Stimulated activated CD8-positive, alpha-beta memory T cell treated with anti-CD3 and anti-CD28 coated beads, Interleukin-12 subunit alpha, Interleukin-12 subunit beta, amount 100 ng/mL, for 1 hour (primary cell): Measurements from ENCODE around the gene LMAN1L.

Source experiments
- DNase-seq: peaks from one replicate; pipeline ENCODE4 v3.0.0-alpha.2; 2020; ENCODE audit warnings: low read depth

LMAN1L gene

GRCh38 chr15:74812533-74812932 lies at the start of gene LMAN1L:
TSS of gene LMAN1L (plus strand) at chr15:74812835. CDS start at chr15:74812855, 20 bp downstream.
- no peak for DNase-seq

DNA sequence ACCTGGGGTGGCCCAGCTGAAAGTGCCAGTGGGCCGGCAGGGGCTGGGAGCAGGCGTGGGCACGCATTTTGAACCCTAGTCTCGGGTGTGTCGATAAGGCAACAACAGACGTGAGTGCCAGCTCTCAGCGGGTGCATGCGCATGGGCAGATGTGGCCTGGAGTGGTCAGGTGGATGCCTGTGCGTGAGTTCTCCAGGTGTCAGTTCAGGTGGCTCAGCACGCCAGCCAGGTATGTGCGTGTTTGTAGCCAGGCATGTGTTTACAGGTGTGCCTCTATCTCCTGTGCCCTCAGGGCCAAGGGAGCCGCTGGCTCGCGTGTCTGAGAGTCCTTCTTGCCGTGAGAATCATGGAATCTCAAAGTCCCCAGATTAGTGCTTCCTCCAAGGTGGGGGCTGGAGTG lies 49.2 kb upstream of the LMAN1L start:
- DNase-seq = no peak

- DNase-seq = no peak
Measured at GRCh38 chr15:74767167-74768098, 45.2 kb upstream of the LMAN1L start.

- DNase-seq = no peak
Measured at GRCh38 chr15:74768099-74768770, 44.4 kb upstream of the LMAN1L start.

GRCh38 chr15:74768771-74769342 lies 43.8 kb upstream of the LMAN1L start:
- DNase-seq = no peak

DNA sequence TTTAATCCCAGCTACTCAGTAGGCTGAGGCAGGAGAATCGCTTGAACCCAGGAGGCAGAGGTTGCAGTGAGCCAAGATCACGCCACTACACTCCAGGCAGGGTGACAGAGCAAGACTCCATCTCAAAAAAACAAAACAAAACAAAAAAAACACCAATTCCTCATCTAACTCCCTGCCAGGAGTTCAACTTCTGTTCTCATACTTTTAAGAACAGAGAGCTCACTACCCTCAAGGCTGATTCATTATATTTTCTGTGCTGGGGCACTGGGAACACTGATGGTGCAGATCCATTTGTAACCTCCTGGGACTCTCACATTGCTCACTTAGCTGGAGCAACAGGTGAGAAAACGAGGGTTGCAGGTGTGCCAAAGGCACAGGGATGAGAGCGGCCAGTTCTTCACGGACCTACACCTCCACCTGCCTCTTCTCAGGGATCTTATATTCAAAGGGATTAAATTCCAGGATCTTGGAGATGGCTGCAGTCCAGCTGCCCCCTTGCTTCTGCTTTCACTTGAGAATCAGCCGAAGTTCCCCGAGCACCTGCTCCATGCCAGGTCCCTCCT lies 43.1 kb upstream of the LMAN1L start:
- no peak for DNase-seq

GRCh38 chr15:74770211-74770903 lies 42.3 kb upstream of the LMAN1L start:
- DNase-seq = no peak

DNA sequence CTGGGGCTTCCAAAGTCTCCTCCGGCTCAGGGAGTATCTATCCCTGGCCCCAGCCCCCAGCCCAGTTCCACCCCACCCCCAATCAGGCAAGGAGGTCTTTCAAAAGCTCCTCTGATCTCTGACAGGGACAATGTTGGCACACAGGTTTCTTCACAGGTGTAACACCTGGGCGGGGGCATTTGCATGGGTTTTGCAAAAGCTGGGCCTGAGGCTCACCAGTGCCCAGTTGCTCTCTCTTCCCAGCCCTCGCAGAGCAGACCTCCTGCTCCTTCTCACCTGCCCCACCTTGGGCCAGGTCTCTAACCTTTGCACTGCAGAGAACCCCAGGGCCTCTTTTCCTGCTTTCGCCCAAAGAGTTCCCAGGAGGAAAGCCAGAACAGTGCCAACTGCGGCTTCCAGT lies 39.3 kb upstream of the LMAN1L start:
- no peak for DNase-seq

DNA sequence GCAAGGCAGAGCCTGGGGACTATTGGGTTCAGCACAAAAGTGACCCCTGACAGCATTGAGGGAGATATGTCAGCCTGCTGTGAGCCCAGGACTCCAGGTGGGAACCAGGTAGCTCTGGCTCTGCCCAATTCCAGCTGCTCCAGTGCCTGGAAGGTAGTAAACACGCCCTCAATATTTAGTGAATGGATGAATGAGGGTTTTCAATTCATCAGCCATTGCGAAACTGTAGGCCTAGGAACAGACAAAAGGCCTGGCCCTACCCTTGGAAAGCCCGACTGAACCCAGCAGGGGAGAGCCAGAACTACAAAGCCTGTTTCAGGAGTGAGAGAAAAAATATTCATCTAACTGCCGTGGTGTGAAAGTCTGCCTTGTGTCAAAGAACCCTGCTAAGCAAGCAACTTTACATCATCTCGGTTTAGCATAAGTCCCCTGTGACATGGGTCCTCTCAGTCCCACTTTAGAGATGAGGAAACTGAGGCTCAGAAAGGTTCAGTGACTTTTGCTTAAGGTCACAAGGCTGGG lies 38.8 kb upstream of the LMAN1L start:
- DNase-seq = no peak

DNA sequence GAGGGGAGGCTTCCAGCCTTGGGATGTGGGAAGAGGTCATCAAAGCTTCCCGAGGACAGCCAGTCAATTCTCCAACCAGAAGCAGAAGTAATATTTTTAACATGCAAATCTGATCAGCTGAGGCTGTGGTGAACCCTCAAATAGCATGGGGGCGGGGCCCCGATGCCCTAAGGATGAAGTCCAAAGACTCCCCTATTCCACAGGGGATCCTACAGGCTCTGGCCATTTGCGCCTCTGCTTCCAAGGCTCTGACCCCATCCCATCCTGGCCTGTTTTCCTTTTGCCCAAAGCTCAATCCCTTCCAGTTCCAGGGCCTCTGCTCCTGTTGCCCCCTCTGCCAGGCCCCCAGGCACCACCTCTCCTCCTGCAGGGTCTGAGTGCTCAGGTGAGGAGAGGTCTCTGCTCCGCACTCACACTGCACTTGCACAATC lies 37.5 kb upstream of the LMAN1L start:
- no peak for DNase-seq

- no peak for DNase-seq
Measured at GRCh38 chr15:74775894-74776293, 36.7 kb upstream of the LMAN1L start.

DNA sequence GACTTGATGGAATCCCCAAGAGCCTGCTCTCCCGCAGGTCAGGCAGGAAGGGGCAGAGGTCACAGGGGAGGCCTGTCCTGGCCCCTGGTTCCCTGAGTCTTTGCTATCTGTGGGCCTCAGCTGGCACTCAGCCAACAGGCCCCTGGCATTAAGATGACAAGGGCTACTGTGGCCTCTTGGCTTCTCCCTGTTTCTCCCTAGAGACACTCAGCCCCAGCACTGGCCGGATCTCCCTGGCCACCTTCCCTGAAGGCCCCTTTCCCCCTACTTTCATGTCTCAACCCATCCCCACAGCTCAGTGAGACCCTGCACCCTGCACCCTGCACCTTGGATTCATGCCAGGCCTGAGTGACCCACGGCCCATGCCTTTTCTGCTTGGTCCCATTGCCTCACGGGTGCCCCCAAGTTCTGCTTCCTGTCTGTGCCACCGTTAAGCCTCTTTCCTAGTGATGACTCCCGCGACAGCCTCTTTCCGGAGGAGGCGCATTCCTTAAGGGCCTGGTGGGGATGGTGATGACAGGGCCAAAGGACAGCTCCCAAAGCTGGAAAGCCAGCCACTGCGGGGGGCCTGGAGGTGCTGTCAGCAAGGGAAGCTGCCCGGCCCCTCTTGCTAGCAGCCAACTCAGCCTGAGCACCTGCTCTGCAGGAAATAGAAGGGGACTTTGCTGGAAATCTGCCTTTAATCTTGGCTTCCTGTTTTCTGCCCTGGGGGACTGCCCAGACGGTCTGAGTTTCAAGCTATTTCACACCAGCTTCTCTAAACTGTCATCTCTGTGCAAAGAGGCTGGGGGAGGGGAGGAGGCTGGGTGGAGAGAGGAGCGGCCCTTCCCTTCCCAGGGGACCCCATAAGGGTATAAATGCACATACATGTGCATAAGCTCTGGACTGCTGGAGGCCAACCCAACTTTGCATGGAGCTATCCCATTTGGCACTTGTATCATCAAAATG lies 35.5 kb upstream of the LMAN1L start:
- DNase-seq = no peak

- no peak for DNase-seq
Measured at GRCh38 chr15:74777769-74778598, 34.7 kb upstream of the LMAN1L start.

DNA sequence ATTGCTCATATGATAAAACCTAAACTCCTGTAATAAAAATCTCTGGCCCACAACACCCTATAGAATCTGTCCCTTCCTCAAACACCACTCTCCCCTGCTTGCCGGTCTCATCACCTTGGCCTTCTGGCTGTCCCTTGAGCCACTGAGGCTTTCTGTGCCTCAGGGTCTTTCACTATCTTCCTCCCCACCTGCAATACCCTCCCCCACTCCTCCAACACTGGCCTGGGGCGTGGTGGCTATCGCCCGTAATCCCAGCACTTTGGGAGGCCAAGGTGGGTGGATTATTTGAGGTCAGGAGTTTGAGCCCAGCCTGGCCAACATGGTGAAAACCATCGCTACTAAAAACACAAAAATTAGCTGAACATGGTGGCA lies 34.0 kb upstream of the LMAN1L start:
- no peak for DNase-seq

- no peak for DNase-seq
Measured at GRCh38 chr15:74779162-74779648, 33.4 kb upstream of the LMAN1L start.

DNA sequence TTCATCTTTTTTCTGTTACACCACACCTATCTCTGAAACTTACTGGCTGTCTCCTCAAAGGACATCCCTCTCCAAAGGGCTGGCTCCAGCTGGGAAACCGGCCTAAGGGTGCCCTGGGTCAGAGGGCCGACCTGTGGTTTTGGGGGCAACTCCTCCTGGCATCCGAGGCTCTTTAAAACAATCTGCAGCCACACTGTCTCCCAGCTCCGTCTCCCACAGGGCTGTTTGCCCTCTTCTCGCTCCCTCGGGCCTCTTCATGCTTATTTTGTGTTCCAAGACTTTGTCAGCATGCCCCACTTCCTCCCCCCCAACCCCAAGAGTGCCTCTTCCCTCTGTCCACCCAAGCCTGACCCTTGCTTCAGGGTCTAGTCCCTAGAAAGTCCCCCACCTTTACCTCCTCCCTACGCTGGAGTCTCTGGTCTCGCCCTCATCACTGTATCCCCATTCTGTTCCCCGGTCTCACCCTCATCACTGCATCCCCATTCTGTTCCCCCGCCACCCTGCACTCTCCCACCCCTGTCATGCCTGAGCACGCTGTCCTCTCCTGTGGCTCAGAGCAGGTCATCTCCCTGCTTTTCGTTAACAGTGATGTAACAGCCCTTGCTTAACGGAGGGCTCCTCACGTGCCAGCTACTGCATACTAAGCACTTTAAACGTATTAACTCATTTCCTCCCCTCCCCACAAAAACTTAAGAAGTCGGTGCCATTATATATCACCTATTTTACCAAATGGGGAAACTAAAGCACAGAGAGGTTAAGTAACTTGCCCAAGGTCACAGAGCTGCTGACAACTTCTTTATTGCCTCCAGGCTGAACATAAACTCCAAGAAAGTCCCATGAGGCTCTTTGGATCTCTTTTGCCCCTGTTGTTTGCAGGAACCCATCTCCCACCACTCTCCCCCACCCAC lies 31.9 kb upstream of the LMAN1L start:
- no peak for DNase-seq

GRCh38 chr15:74781431-74782258 lies 31.0 kb upstream of the LMAN1L start, which contains the start of gene CSK:
TSS of gene CSK (plus strand) at chr15:74782080. CDS start at chr15:74798298, 16,218 bp downstream.
- DNase-seq = peak; percentile 58
